SH-SY5Y (cell line): ENCODE results near the gene OTOG.

Experiments
- GATA2 ChIP-seq: IDR thresholded peaks from 2 replicates; pipeline ENCODE4 v1.6.1; 2011; ENCODE audit warnings: mild to moderate bottlenecking, low read depth, low read length
- GATA3 ChIP-seq: IDR thresholded peaks from 2 replicates; pipeline ENCODE4 v1.6.1; 2011; ENCODE audit warnings: low read depth, mild to moderate bottlenecking, low read length, moderate library complexity

GRCh38 chr11:17505146-17505545, 41.9 kb upstream of the OTOG start:
- TF ChIP-seq GATA2 (no peak), GATA3 (no peak)
